ENCODE measurements around the gene TAF5L. TPM values are rescaled to one million over a fixed set of nuclear protein-coding genes. Genes with fewer than 3 reads are reported as not detected.
A peak's percentile ranks its signal among the peaks of the same experiment; 100 is the strongest.

TAF5L gene
- total and polyA plus RNA-seq, 10 of the 15 experiments (the other 5 are each of a cell fraction or from before 2014, with no cell fraction given), result 1.1 to 26.2 (median 19.1) TPM

- TF ChIP-seq, protein P1, sequence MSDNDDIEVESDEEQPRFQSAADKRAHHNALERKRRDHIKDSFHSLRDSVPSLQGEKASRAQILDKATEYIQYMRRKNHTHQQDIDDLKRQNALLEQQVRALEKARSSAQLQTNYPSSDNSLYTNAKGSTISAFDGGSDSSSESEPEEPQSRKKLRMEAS (IDR thresholded peaks at IDR 0.05; ENCODE audit: low read depth, low read length), result peak; percentile 52; the same call in 1 of the 2 replicates
- TF ChIP-seq TCF7 (IDR thresholded peaks at IDR 0.05; ENCODE audit: borderline replicate concordance) (no peak), NR2F1 (conservative IDR thresholded peaks at IDR 0.05) (no peak), SIX5 (IDR thresholded peaks at IDR 0.05; ENCODE audit: low read depth, low read length, severe bottlenecking) (no peak), YY1 (IDR thresholded peaks at IDR 0.05; ENCODE audit: low read depth, low read length) (no peak), RAD51 (IDR thresholded peaks at IDR 0.05) (no peak), BHLHE40 (IDR thresholded peaks at IDR 0.05; ENCODE audit: borderline replicate concordance in 1 of 2, low read depth in 2 of 2, low read length in 1 of 2) (peak in 1 of 2 experiments; percentile 23; a peak in 1 of 4 replicates), HCFC1 (IDR thresholded peaks at IDR 0.05; ENCODE audit: low read length) (no peak), KLF5 (IDR thresholded peaks at IDR 0.05; ENCODE audit: partially characterized antibody) (no peak), SUPT20H (IDR thresholded peaks at IDR 0.05; ENCODE audit: borderline replicate concordance, control insufficient read depth, low read depth, low read length) (no peak), RAD21 (IDR thresholded peaks at IDR 0.05; ENCODE audit: insufficient read depth, low read depth, low read length) (no peak), CHD4 (IDR thresholded peaks at IDR 0.05) (no peak), IKZF2 (IDR thresholded peaks at IDR 0.05) (0 out of 4 replicates have a peak, but pooled peaks of 1 of the 2 experiments have one; percentile 37), NRF1 (conservative IDR thresholded peaks at IDR 0.05; ENCODE audit: low read depth, low read length) (no peak), NFYB (IDR thresholded peaks at IDR 0.05; ENCODE audit: insufficient read depth, low read depth, low read length) (no peak), NFIC (IDR thresholded peaks at IDR 0.05; ENCODE audit: low read depth, low read length) (no peak), POLR2AphosphoS5 (IDR thresholded peaks at IDR 0.05; ENCODE audit: low read length) (peak; percentile 44; the same call in 1 of the 2 replicates), MYC (IDR thresholded peaks at IDR 0.05; ENCODE audit: insufficient read depth, insufficient read length, insufficient replicate concordance, low read length, severe bottlenecking) (peak; percentile 83), SUZ12 (IDR thresholded peaks at IDR 0.05; ENCODE audit: unreplicated experiment) (no peak)
- TF ChIP-seq, protein P2, sequence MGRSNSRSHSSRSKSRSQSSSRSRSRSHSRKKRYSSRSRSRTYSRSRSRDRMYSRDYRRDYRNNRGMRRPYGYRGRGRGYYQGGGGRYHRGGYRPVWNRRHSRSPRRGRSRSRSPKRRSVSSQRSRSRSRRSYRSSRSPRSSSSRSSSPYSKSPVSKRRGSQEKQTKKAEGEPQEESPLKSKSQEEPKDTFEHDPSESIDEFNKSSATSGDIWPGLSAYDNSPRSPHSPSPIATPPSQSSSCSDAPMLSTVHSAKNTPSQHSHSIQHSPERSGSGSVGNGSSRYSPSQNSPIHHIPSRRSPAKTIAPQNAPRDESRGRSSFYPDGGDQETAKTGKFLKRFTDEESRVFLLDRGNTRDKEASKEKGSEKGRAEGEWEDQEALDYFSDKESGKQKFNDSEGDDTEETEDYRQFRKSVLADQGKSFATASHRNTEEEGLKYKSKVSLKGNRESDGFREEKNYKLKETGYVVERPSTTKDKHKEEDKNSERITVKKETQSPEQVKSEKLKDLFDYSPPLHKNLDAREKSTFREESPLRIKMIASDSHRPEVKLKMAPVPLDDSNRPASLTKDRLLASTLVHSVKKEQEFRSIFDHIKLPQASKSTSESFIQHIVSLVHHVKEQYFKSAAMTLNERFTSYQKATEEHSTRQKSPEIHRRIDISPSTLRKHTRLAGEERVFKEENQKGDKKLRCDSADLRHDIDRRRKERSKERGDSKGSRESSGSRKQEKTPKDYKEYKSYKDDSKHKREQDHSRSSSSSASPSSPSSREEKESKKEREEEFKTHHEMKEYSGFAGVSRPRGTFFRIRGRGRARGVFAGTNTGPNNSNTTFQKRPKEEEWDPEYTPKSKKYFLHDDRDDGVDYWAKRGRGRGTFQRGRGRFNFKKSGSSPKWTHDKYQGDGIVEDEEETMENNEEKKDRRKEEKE (IDR thresholded peaks at IDR 0.05), result no peak
- TF ChIP-seq, protein P3, sequence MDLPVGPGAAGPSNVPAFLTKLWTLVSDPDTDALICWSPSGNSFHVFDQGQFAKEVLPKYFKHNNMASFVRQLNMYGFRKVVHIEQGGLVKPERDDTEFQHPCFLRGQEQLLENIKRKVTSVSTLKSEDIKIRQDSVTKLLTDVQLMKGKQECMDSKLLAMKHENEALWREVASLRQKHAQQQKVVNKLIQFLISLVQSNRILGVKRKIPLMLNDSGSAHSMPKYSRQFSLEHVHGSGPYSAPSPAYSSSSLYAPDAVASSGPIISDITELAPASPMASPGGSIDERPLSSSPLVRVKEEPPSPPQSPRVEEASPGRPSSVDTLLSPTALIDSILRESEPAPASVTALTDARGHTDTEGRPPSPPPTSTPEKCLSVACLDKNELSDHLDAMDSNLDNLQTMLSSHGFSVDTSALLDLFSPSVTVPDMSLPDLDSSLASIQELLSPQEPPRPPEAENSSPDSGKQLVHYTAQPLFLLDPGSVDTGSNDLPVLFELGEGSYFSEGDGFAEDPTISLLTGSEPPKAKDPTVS (IDR thresholded peaks at IDR 0.05; ENCODE audit: low read depth, low read length), result no peak
- TF ChIP-seq, protein P4, sequence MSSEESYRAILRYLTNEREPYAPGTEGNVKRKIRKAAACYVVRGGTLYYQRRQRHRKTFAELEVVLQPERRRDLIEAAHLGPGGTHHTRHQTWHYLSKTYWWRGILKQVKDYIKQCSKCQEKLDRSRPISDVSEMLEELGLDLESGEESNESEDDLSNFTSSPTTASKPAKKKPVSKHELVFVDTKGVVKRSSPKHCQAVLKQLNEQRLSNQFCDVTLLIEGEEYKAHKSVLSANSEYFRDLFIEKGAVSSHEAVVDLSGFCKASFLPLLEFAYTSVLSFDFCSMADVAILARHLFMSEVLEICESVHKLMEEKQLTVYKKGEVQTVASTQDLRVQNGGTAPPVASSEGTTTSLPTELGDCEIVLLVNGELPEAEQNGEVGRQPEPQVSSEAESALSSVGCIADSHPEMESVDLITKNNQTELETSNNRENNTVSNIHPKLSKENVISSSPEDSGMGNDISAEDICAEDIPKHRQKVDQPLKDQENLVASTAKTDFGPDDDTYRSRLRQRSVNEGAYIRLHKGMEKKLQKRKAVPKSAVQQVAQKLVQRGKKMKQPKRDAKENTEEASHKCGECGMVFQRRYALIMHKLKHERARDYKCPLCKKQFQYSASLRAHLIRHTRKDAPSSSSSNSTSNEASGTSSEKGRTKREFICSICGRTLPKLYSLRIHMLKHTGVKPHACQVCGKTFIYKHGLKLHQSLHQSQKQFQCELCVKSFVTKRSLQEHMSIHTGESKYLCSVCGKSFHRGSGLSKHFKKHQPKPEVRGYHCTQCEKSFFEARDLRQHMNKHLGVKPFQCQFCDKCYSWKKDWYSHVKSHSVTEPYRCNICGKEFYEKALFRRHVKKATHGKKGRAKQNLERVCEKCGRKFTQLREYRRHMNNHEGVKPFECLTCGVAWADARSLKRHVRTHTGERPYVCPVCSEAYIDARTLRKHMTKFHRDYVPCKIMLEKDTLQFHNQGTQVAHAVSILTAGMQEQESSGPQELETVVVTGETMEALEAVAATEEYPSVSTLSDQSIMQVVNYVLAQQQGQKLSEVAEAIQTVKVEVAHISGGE (CRISPR knock-in tag; IDR thresholded peaks at IDR 0.05), result no peak
Measured at GRCh38 chr1:229625071-229625914, 629 bp downstream of the TAF5L start (continued).

Measured in GM12878 (cell line).